Liver (tissue), 9 donors: ENCODE data around the gene CD226. TPM values are rescaled to one million over a fixed set of nuclear protein-coding genes. Genes with fewer than 3 reads are reported as not detected.
"Not testable (repeated sequence)": the region's sequence is repeated elsewhere in the genome, so short reads cannot be mapped to it uniquely, and the experiment has no call there.

Experiments used
- DNase-seq: peaks from one replicate; pipeline ENCODE4 v3.0.0-alpha.2; 2017; ENCODE audit warnings: low spot score
- H3K27ac ChIP-seq, 2 donors: one replicate each; pipeline ENCODE4 v1.7.0; 2013; ENCODE audit warnings: inconsistent platforms in 2 of 2, low read length in 2 of 2, control low read depth in 1 of 2, low read depth in 1 of 2, mild to moderate bottlenecking in 1 of 2
- H3K27me3 ChIP-seq, 4 donors: one replicate each; pipeline versions ENCODE4 v1.6.1 to v1.7.0; 2013; ENCODE audit warnings: low read length in 3 of 4, inconsistent platforms in 1 of 4, mild to moderate bottlenecking in 1 of 4, moderate library complexity in 1 of 4; ENCODE audit not compliant: control insufficient read depth in 4 of 4, insufficient read depth in 4 of 4
- H3K36me3 ChIP-seq, 4 donors: one replicate each; pipeline versions ENCODE4 v1.6.1 to v1.7.0; 2013; ENCODE audit warnings: low read length in 3 of 4, mild to moderate bottlenecking in 3 of 4, low read depth in 1 of 4, moderate library complexity in 1 of 4; ENCODE audit not compliant: control insufficient read depth in 4 of 4, insufficient read depth in 3 of 4
- H3K4me1 ChIP-seq, 4 donors: one replicate each; pipeline versions ENCODE4 v1.6.1 to v1.7.0; 2013; ENCODE audit warnings: low read length in 3 of 4, mild to moderate bottlenecking in 3 of 4, moderate library complexity in 1 of 4; ENCODE audit not compliant: control insufficient read depth in 4 of 4, insufficient read depth in 4 of 4
- H3K4me3 ChIP-seq, 3 donors: one replicate each; pipeline versions ENCODE4 v1.6.1 to v1.7.0; 2013; ENCODE audit warnings: low read length in 3 of 3, control low read depth in 1 of 3, low read depth in 1 of 3, mild to moderate bottlenecking in 1 of 3
- H3K9ac ChIP-seq, 2 donors: one replicate each; pipeline ENCODE4 v1.7.0; 2013; ENCODE audit warnings: low read length in 2 of 2, mild to moderate bottlenecking in 2 of 2, moderate library complexity in 2 of 2, control low read depth in 1 of 2, low read depth in 1 of 2
- H3K9me3 ChIP-seq, 4 donors: one replicate each; pipeline versions ENCODE4 v1.6.1 to v1.7.0; 2013; ENCODE audit warnings: low read length in 3 of 4; ENCODE audit not compliant: control insufficient read depth in 4 of 4
- EGR1 ChIP-seq, 2 donors: IDR thresholded peaks; 2 replicates each; pipeline ENCODE4 v1.6.1; 2016 to 2018; ENCODE audit warnings: antibody characterized with exemption in 2 of 2, low read depth in 2 of 2
- FOXA1 ChIP-seq: IDR thresholded peaks from 2 replicates; pipeline ENCODE4 v1.6.1; 2016; ENCODE audit warnings: antibody characterized with exemption
- HNF4A ChIP-seq, 2 donors: conservative IDR thresholded peaks; 2 replicates each; pipeline ENCODE4 v1.6.1; 2016; ENCODE audit warnings: antibody characterized with exemption in 2 of 2, mild to moderate bottlenecking in 2 of 2
- RXRA ChIP-seq, 2 donors: IDR thresholded peaks; 2 replicates each; pipeline ENCODE4 v1.6.1; 2017 to 2018; ENCODE audit warnings: antibody characterized with exemption in 2 of 2, mild to moderate bottlenecking in 1 of 2
- SP1 ChIP-seq: IDR thresholded peaks from 2 replicates; pipeline ENCODE4 v1.6.1; 2018; ENCODE audit warnings: antibody characterized with exemption, mild to moderate bottlenecking
- WGBS: extraction: QIAGEN DNeasy Blood & Tissue Kit; methylation state at CpG from one replicate; pipeline ENCODE4 v1.1.7; 2013; 5-methylcytosine and 5-hydroxymethylcytosine counted together
- polyA plus RNA-seq, 2 donors: library from polyadenylated mRNA; stranded (reverse) in 1 of 2; unstranded in 1 of 2; fragments of 200-250 nt in 1 of 2; fragments of >200 nt in 1 of 2; fragmentation: Nextera tagmentation in 1 of 2; extraction: Ambion mirVana in 1 of 2; gene quantifications; one replicate each; pipeline versions ENCODE4 v1.2.1 to v1.2.3, GENCODE V29; 2013 to 2015
- total RNA-seq, 2 donors: library from RNA; depleted of rRNA; stranded (reverse); fragments of >200 nt; gene quantifications; one replicate each; pipeline ENCODE4 v1.2.3, GENCODE V29; 2014
- TF ChIP-seq, protein P1 (sequence below): IDR thresholded peaks from 2 replicates; pipeline ENCODE4 v1.6.1; 2016; ENCODE audit warnings: antibody characterized with exemption, mild to moderate bottlenecking
- TF ChIP-seq, protein P2 (sequence below): fragments of 150-350 bp; IDR thresholded peaks from 2 replicates; pipeline ENCODE4 v1.5.1; 2017; ENCODE audit warnings: improper control_type of control experiment, low read depth, low read length; ENCODE audit not compliant: missing input control
- TF ChIP-seq, protein P3 (sequence below): IDR thresholded peaks from 2 replicates; pipeline ENCODE4 v1.6.1; 2016; ENCODE audit warnings: antibody characterized with exemption
- donor health status: healthy.
- donor health status: healthy.
- donor health status: healthy.
- donor health status: healthy.
- donor health status: healthy.

The CD226 gene
- total and polyA plus RNA-seq, 4 donors: 0.50 to 5.2 (median 3.0) TPM

DNA sequence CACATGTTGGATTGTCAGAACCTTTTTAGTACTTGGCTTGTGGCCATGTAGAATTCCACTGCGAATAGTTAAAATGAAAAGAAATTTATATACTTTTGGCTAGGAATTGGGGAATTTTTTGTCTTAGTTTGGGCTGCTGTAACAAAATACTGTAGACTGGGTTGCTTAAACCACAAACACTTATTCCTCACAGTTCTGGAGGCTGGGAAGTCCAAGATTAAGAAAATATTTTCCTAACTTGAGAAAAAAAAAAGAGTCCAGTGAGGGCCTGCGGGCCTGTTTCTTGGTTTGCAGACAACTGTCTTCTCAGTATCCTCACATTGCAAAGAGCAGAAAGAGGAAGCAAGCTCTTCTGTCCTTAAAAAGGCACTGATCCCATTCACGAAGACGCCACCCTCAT is 81.9 kb downstream of the CD226 start:
- DNase-seq: no peak
- no peak for TF ChIP-seq HNF4A (conservative IDR thresholded peaks at IDR 0.05)
- TF ChIP-seq FOXA1: no peak
- TF ChIP-seq, protein P1, sequence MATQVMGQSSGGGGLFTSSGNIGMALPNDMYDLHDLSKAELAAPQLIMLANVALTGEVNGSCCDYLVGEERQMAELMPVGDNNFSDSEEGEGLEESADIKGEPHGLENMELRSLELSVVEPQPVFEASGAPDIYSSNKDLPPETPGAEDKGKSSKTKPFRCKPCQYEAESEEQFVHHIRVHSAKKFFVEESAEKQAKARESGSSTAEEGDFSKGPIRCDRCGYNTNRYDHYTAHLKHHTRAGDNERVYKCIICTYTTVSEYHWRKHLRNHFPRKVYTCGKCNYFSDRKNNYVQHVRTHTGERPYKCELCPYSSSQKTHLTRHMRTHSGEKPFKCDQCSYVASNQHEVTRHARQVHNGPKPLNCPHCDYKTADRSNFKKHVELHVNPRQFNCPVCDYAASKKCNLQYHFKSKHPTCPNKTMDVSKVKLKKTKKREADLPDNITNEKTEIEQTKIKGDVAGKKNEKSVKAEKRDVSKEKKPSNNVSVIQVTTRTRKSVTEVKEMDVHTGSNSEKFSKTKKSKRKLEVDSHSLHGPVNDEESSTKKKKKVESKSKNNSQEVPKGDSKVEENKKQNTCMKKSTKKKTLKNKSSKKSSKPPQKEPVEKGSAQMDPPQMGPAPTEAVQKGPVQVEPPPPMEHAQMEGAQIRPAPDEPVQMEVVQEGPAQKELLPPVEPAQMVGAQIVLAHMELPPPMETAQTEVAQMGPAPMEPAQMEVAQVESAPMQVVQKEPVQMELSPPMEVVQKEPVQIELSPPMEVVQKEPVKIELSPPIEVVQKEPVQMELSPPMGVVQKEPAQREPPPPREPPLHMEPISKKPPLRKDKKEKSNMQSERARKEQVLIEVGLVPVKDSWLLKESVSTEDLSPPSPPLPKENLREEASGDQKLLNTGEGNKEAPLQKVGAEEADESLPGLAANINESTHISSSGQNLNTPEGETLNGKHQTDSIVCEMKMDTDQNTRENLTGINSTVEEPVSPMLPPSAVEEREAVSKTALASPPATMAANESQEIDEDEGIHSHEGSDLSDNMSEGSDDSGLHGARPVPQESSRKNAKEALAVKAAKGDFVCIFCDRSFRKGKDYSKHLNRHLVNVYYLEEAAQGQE: no peak
- Histone ChIP-seq H3K4me1 (no peaks in the 10 kb centered on the region), H3K27me3 (no peaks in the 10 kb centered on the region), H3K36me3 (peaks cover 0 to 5% (median 0%) of the 10 kb centered on the region in 4 donors), H3K9ac (no peak overlapping the region), H3K4me3 (no peak overlapping the region), H3K27ac (no peak overlapping the region), H3K9me3 (no peaks in the 10 kb centered on the region)
- WGBS: 66% methylated on average over 4 of the region's 4 CpGs

DNA sequence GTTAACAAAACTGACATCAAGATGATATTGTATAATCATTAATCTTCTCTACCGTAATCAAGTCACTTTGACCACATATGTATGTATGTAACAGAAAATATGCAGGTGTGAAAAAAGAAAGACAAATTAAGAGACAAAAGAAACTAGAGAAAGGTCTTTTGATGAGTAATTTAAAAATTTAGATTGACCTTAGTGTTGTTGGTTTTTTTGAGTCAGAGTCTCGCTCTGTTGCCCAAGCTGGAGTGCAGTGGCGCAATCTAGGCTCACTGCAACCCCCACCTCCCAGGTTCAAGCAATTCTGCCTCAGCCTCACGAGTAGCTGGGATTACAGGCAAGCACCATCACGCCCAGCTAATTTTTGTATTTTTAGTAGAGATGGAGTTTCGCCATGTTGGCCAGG is 82.9 kb downstream of the CD226 start:
- not testable (repeated sequence) for H3K36me3 ChIP-seq, DNase-seq, H3K4me3 ChIP-seq, H3K9ac ChIP-seq, H3K4me1 ChIP-seq, H3K27ac ChIP-seq, H3K27me3 ChIP-seq, H3K9me3 ChIP-seq
- WGBS: 94% methylated on average over 6 of the region's 6 CpGs

DNA sequence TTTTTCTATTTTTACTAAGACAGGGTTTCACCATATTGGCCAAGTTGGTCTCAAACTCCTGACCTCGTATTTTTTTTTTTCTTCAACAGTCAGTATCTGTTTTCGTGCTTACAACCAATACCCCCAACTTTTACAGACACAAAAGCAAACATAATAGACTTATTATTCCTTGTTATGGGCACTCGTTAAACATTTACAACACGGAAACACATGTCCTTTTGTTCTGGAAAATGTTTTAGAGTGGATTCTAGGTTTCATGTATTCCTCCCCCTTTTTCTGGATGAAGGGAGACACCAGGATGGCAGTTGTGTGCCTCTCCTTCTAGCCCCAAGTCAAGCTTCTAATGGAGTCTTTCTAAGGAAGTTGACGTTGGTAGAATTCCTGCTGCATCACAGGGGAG is 88.8 kb downstream of the CD226 start:
- Histone ChIP-seq H3K27me3 (no peaks in the 10 kb centered on the region), H3K9me3 (no peaks in the 10 kb centered on the region), H3K4me1 (no peaks in the 10 kb centered on the region), H3K36me3 (peaks cover 0 to 2% (median 0%) of the 10 kb centered on the region in 4 donors), H3K4me3 (no peak overlapping the region), H3K27ac (no peak overlapping the region), H3K9ac (no peak overlapping the region)
- 87% methylated on average over 5 of the region's 5 CpGs for WGBS
- TF ChIP-seq RXRA (IDR thresholded peaks at IDR 0.05) (no peak), SP1 (no peak), EGR1 (IDR thresholded peaks at IDR 0.05; ENCODE audit: low read depth in 2 of 2) (no peak)
- TF ChIP-seq, protein P2, sequence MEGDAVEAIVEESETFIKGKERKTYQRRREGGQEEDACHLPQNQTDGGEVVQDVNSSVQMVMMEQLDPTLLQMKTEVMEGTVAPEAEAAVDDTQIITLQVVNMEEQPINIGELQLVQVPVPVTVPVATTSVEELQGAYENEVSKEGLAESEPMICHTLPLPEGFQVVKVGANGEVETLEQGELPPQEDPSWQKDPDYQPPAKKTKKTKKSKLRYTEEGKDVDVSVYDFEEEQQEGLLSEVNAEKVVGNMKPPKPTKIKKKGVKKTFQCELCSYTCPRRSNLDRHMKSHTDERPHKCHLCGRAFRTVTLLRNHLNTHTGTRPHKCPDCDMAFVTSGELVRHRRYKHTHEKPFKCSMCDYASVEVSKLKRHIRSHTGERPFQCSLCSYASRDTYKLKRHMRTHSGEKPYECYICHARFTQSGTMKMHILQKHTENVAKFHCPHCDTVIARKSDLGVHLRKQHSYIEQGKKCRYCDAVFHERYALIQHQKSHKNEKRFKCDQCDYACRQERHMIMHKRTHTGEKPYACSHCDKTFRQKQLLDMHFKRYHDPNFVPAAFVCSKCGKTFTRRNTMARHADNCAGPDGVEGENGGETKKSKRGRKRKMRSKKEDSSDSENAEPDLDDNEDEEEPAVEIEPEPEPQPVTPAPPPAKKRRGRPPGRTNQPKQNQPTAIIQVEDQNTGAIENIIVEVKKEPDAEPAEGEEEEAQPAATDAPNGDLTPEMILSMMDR: no peak
- TF ChIP-seq, protein P3, sequence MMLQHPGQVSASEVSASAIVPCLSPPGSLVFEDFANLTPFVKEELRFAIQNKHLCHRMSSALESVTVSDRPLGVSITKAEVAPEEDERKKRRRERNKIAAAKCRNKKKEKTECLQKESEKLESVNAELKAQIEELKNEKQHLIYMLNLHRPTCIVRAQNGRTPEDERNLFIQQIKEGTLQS: no peak
- no peak for DNase-seq
